Liver (tissue), 9 donors: ENCODE data around the gene TNFRSF6B. TPM values are rescaled to one million over a fixed set of nuclear protein-coding genes. Genes with fewer than 3 reads are reported as not detected.

Source experiments
- DNase-seq: peaks from one replicate; pipeline ENCODE4 v3.0.0-alpha.2; 2017; ENCODE audit warnings: low spot score
- H3K27ac ChIP-seq, 2 donors: one replicate each; pipeline ENCODE4 v1.7.0; 2013; ENCODE audit warnings: inconsistent platforms in 2 of 2, low read length in 2 of 2, control low read depth in 1 of 2, low read depth in 1 of 2, mild to moderate bottlenecking in 1 of 2
- H3K27me3 ChIP-seq, 4 donors: one replicate each; pipeline versions ENCODE4 v1.6.1 to v1.7.0; 2013; ENCODE audit warnings: low read length in 3 of 4, inconsistent platforms in 1 of 4, mild to moderate bottlenecking in 1 of 4, moderate library complexity in 1 of 4; ENCODE audit not compliant: control insufficient read depth in 4 of 4, insufficient read depth in 4 of 4
- H3K36me3 ChIP-seq, 4 donors: one replicate each; pipeline versions ENCODE4 v1.6.1 to v1.7.0; 2013; ENCODE audit warnings: low read length in 3 of 4, mild to moderate bottlenecking in 3 of 4, low read depth in 1 of 4, moderate library complexity in 1 of 4; ENCODE audit not compliant: control insufficient read depth in 4 of 4, insufficient read depth in 3 of 4
- H3K4me1 ChIP-seq, 4 donors: one replicate each; pipeline versions ENCODE4 v1.6.1 to v1.7.0; 2013; ENCODE audit warnings: low read length in 3 of 4, mild to moderate bottlenecking in 3 of 4, moderate library complexity in 1 of 4; ENCODE audit not compliant: control insufficient read depth in 4 of 4, insufficient read depth in 4 of 4
- H3K4me3 ChIP-seq, 3 donors: one replicate each; pipeline versions ENCODE4 v1.6.1 to v1.7.0; 2013; ENCODE audit warnings: low read length in 3 of 3, control low read depth in 1 of 3, low read depth in 1 of 3, mild to moderate bottlenecking in 1 of 3
- H3K9ac ChIP-seq, 2 donors: one replicate each; pipeline ENCODE4 v1.7.0; 2013; ENCODE audit warnings: low read length in 2 of 2, mild to moderate bottlenecking in 2 of 2, moderate library complexity in 2 of 2, control low read depth in 1 of 2, low read depth in 1 of 2
- H3K9me3 ChIP-seq, 4 donors: one replicate each; pipeline versions ENCODE4 v1.6.1 to v1.7.0; 2013; ENCODE audit warnings: low read length in 3 of 4; ENCODE audit not compliant: control insufficient read depth in 4 of 4
- ATF3 ChIP-seq: IDR thresholded peaks from 2 replicates; pipeline ENCODE4 v1.6.1; 2016; ENCODE audit warnings: antibody characterized with exemption
- EGR1 ChIP-seq, 2 donors: IDR thresholded peaks; 2 replicates each; pipeline ENCODE4 v1.6.1; 2016 to 2018; ENCODE audit warnings: antibody characterized with exemption in 2 of 2, low read depth in 2 of 2
- FOXA1 ChIP-seq: IDR thresholded peaks from 2 replicates; pipeline ENCODE4 v1.6.1; 2016; ENCODE audit warnings: antibody characterized with exemption
- FOXA2 ChIP-seq: IDR thresholded peaks from 2 replicates; pipeline ENCODE4 v1.6.1; 2016; ENCODE audit warnings: antibody characterized with exemption
- GABPA ChIP-seq, 2 donors: IDR thresholded peaks in 1 of 2; conservative IDR thresholded peaks in 1 of 2; 2 replicates each; pipeline ENCODE4 v1.6.1; 2016; ENCODE audit warnings: antibody characterized with exemption in 2 of 2, mild to moderate bottlenecking in 1 of 2, moderate library complexity in 1 of 2
- HNF4A ChIP-seq, 2 donors: conservative IDR thresholded peaks; 2 replicates each; pipeline ENCODE4 v1.6.1; 2016; ENCODE audit warnings: antibody characterized with exemption in 2 of 2, mild to moderate bottlenecking in 2 of 2
- HNF4G ChIP-seq: IDR thresholded peaks from 2 replicates; pipeline ENCODE4 v1.6.1; 2016; ENCODE audit warnings: antibody characterized with exemption
- JUND ChIP-seq, 2 donors: IDR thresholded peaks; 2 replicates each; pipeline ENCODE4 v1.6.1; 2016; ENCODE audit warnings: antibody characterized with exemption in 2 of 2
- MAX ChIP-seq: IDR thresholded peaks from 2 replicates; pipeline ENCODE4 v1.6.1; 2016; ENCODE audit warnings: antibody characterized with exemption
- NR2F2 ChIP-seq: IDR thresholded peaks from 2 replicates; pipeline ENCODE4 v1.6.1; 2016; ENCODE audit warnings: antibody characterized with exemption
- RAD21 ChIP-seq, 2 donors: IDR thresholded peaks; 2 replicates each; pipeline ENCODE4 v1.6.1; 2016; ENCODE audit warnings: antibody characterized with exemption in 2 of 2, mild to moderate bottlenecking in 2 of 2
- RXRA ChIP-seq, 2 donors: IDR thresholded peaks; 2 replicates each; pipeline ENCODE4 v1.6.1; 2017 to 2018; ENCODE audit warnings: antibody characterized with exemption in 2 of 2, mild to moderate bottlenecking in 1 of 2
- SP1 ChIP-seq: IDR thresholded peaks from 2 replicates; pipeline ENCODE4 v1.6.1; 2018; ENCODE audit warnings: antibody characterized with exemption, mild to moderate bottlenecking
- TAF1 ChIP-seq: conservative IDR thresholded peaks from 2 replicates; pipeline ENCODE4 v1.6.1; 2016; ENCODE audit warnings: antibody characterized with exemption, mild to moderate bottlenecking
- YY1 ChIP-seq: IDR thresholded peaks from 2 replicates; pipeline ENCODE4 v1.6.1; 2016; ENCODE audit warnings: antibody characterized with exemption, mild to moderate bottlenecking
- WGBS: extraction: QIAGEN DNeasy Blood & Tissue Kit; methylation state at CpG from one replicate; pipeline ENCODE4 v1.1.7; 2013; 5-methylcytosine and 5-hydroxymethylcytosine counted together
- polyA plus RNA-seq, 2 donors: library from polyadenylated mRNA; stranded (reverse) in 1 of 2; unstranded in 1 of 2; fragments of 200-250 nt in 1 of 2; fragments of >200 nt in 1 of 2; fragmentation: Nextera tagmentation in 1 of 2; extraction: Ambion mirVana in 1 of 2; gene quantifications; one replicate each; pipeline versions ENCODE4 v1.2.1 to v1.2.3, GENCODE V29; 2013 to 2015
- total RNA-seq, 2 donors: library from RNA; depleted of rRNA; stranded (reverse); fragments of >200 nt; gene quantifications; one replicate each; pipeline ENCODE4 v1.2.3, GENCODE V29; 2014
- TF ChIP-seq, protein P1 (sequence below): IDR thresholded peaks from 2 replicates; pipeline ENCODE4 v1.6.1; 2016; ENCODE audit warnings: antibody characterized with exemption, mild to moderate bottlenecking
- TF ChIP-seq, protein P2 (sequence below): IDR thresholded peaks from 2 replicates; pipeline ENCODE4 v1.6.1; 2016; ENCODE audit warnings: antibody characterized with exemption
- TF ChIP-seq, protein P3 (sequence below): fragments of 150-350 bp; IDR thresholded peaks from 2 replicates; pipeline ENCODE4 v1.5.1; 2017; ENCODE audit warnings: improper control_type of control experiment, low read depth, low read length; ENCODE audit not compliant: missing input control
- donor health status: healthy.
- donor health status: healthy.
- donor health status: healthy.
- donor health status: healthy.
- donor health status: healthy.

TNFRSF6B gene
- total and polyA plus RNA-seq, 4 donors, result 0.09 to 0.73 TPM; not detected in 2

- peaks cover 0 to 3% (median 0%) of the 10 kb centered on the region in 4 donors for H3K36me3 ChIP-seq
- WGBS, result 85% methylated on average over 31 of the region's 31 CpGs
- no peaks in the 10 kb centered on the region for H3K9me3 ChIP-seq
- no peak for TF ChIP-seq EGR1 (IDR thresholded peaks at IDR 0.05; ENCODE audit: low read depth in 2 of 2)
- TF ChIP-seq, protein P1, sequence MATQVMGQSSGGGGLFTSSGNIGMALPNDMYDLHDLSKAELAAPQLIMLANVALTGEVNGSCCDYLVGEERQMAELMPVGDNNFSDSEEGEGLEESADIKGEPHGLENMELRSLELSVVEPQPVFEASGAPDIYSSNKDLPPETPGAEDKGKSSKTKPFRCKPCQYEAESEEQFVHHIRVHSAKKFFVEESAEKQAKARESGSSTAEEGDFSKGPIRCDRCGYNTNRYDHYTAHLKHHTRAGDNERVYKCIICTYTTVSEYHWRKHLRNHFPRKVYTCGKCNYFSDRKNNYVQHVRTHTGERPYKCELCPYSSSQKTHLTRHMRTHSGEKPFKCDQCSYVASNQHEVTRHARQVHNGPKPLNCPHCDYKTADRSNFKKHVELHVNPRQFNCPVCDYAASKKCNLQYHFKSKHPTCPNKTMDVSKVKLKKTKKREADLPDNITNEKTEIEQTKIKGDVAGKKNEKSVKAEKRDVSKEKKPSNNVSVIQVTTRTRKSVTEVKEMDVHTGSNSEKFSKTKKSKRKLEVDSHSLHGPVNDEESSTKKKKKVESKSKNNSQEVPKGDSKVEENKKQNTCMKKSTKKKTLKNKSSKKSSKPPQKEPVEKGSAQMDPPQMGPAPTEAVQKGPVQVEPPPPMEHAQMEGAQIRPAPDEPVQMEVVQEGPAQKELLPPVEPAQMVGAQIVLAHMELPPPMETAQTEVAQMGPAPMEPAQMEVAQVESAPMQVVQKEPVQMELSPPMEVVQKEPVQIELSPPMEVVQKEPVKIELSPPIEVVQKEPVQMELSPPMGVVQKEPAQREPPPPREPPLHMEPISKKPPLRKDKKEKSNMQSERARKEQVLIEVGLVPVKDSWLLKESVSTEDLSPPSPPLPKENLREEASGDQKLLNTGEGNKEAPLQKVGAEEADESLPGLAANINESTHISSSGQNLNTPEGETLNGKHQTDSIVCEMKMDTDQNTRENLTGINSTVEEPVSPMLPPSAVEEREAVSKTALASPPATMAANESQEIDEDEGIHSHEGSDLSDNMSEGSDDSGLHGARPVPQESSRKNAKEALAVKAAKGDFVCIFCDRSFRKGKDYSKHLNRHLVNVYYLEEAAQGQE, result no peak
- no peak for TF ChIP-seq HNF4A (conservative IDR thresholded peaks at IDR 0.05)
- TF ChIP-seq NR2F2, result no peak
- no peak for TF ChIP-seq SP1
- no peak for TF ChIP-seq ATF3
- no peak for TF ChIP-seq RXRA (IDR thresholded peaks at IDR 0.05)
- TF ChIP-seq, protein P2, sequence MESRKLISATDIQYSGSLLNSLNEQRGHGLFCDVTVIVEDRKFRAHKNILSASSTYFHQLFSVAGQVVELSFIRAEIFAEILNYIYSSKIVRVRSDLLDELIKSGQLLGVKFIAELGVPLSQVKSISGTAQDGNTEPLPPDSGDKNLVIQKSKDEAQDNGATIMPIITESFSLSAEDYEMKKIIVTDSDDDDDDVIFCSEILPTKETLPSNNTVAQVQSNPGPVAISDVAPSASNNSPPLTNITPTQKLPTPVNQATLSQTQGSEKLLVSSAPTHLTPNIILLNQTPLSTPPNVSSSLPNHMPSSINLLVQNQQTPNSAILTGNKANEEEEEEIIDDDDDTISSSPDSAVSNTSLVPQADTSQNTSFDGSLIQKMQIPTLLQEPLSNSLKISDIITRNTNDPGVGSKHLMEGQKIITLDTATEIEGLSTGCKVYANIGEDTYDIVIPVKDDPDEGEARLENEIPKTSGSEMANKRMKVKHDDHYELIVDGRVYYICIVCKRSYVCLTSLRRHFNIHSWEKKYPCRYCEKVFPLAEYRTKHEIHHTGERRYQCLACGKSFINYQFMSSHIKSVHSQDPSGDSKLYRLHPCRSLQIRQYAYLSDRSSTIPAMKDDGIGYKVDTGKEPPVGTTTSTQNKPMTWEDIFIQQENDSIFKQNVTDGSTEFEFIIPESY, result no peak
- TF ChIP-seq MAX, result no peak
- TF ChIP-seq YY1, result no peak
- no peak for TF ChIP-seq RAD21 (IDR thresholded peaks at IDR 0.05)
- no peak for TF ChIP-seq TAF1
- no peak for TF ChIP-seq JUND (IDR thresholded peaks at IDR 0.05)
- no peak for TF ChIP-seq FOXA1
- no peak for TF ChIP-seq GABPA (IDR thresholded peaks at IDR 0.05 in 1 of 2, conservative IDR thresholded peaks at IDR 0.05 in 1 of 2)
- TF ChIP-seq, protein P3, sequence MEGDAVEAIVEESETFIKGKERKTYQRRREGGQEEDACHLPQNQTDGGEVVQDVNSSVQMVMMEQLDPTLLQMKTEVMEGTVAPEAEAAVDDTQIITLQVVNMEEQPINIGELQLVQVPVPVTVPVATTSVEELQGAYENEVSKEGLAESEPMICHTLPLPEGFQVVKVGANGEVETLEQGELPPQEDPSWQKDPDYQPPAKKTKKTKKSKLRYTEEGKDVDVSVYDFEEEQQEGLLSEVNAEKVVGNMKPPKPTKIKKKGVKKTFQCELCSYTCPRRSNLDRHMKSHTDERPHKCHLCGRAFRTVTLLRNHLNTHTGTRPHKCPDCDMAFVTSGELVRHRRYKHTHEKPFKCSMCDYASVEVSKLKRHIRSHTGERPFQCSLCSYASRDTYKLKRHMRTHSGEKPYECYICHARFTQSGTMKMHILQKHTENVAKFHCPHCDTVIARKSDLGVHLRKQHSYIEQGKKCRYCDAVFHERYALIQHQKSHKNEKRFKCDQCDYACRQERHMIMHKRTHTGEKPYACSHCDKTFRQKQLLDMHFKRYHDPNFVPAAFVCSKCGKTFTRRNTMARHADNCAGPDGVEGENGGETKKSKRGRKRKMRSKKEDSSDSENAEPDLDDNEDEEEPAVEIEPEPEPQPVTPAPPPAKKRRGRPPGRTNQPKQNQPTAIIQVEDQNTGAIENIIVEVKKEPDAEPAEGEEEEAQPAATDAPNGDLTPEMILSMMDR, result no peak
- no peak for TF ChIP-seq FOXA2
- no peak for TF ChIP-seq HNF4G
- peak overlapping the region; percentile 85 to 93 for H3K27ac ChIP-seq
- H3K9ac ChIP-seq, result no peak overlapping the region
- DNase-seq, result no peak
- H3K4me1 ChIP-seq, result peaks cover 0 to 5% (median 2%) of the 10 kb centered on the region in 4 donors
- H3K4me3 ChIP-seq, result no peak overlapping the region
- H3K27me3 ChIP-seq, result no peaks in the 10 kb centered on the region
These were observed 8.0 kb upstream of the TNFRSF6B start for GRCh38 chr20:63688228-63689045.
